A549 (cell line): Measurements from ENCODE around the gene ISOC1. TPM values are rescaled to one million over a fixed set of nuclear protein-coding genes. Genes with fewer than 3 reads are reported as not detected.

ENCODE experiments used
- ATAC-seq, 2 experiments: fragments of 200-7000 bp in 1 of 2; fragments of >200 bp in 1 of 2; cut with Nextera tagmentation in 1 of 2; cut with Tn5 transposase in 1 of 2; 3 replicates each; pipeline versions ENCODE4 v1.8.0 to v1.9.1; 2018 to 2020; ENCODE audit warnings: mild to moderate bottlenecking in 1 of 2, moderate library complexity in 1 of 2
- CTCF ChIA-PET: fragments of 300-600 bp; sonication (Branson Sonifier 250); formaldehyde crosslinking; extraction: SDS; loops from one replicate; lab custom pipeline; 2021; ENCODE audit warnings: antibody characterized with exemption, inconsistent platforms; lab: Yijun Ruan, JAX
- POLR2A ChIA-PET: fragments of 350-600 bp; formaldehyde crosslinking; extraction: SDS; loops from one replicate; lab custom pipeline; 2021; ENCODE audit warnings: antibody characterized with exemption, inconsistent platforms; lab: Yijun Ruan, JAX
- DNase-seq, 2 experiments: peaks; one replicate each; pipeline versions ENCODE4 v3.0.0 to v3.0.0-alpha.2; 2011 to 2016; ENCODE audit warnings: low read depth in 1 of 2, low spot score in 1 of 2
- FAIRE-seq: peaks from 2 replicates; lab custom pipeline; 2011; peaks lifted over from hg19 to GRCh38; lab: Jason Lieb, UNC
- H3K27ac ChIP-seq, 2 experiments: fragments of >200 bp; sonication (Bioruptor Twin); formaldehyde crosslinking; 3 replicates each; pipeline ENCODE4 v1.5.1; 2016 to 2017
- H3K4me1 ChIP-seq: fragments of >200 bp; sonication (Bioruptor Twin); formaldehyde crosslinking; 3 replicates; pipeline ENCODE4 v1.6.1; 2016
- H3K4me2 ChIP-seq: fragments of >200 bp; sonication (Bioruptor Twin); formaldehyde crosslinking; 3 replicates; pipeline ENCODE4 v1.6.1; 2016
- H3K4me3 ChIP-seq: fragments of >200 bp; sonication (Bioruptor Twin); formaldehyde crosslinking; 3 replicates; pipeline ENCODE4 v1.5.1; 2016
- H3K9me3 ChIP-seq: fragments of >200 bp; sonication (Bioruptor Twin); formaldehyde crosslinking; 3 replicates; pipeline ENCODE4 v1.6.1; 2016
- ATOH8 ChIP-seq: fragments of 250-450 bp; sonication (Bioruptor Pico); IDR thresholded peaks from 2 replicates; pipeline ENCODE4 v1.5.0; 2020; ENCODE audit warnings: low read depth, mild to moderate bottlenecking, moderate library complexity
- BHLHE40 ChIP-seq: IDR thresholded peaks from 2 replicates; pipeline ENCODE4 v1.6.1; 2012; ENCODE audit warnings: low read depth, low read length, inconsistent platforms
- CBX2 ChIP-seq: fragments of 200-600 bp; sonication (generic); IDR thresholded peaks from 2 replicates; pipeline ENCODE4 v1.6.1; 2016; ENCODE audit warnings: low read depth, mild to moderate bottlenecking, borderline replicate concordance
- CBX8 ChIP-seq: fragments of 200-600 bp; sonication (generic); IDR thresholded peaks from 2 replicates; pipeline ENCODE4 v1.6.1; 2016
- E2F6 ChIP-seq: IDR thresholded peaks from 2 replicates; pipeline ENCODE4 v1.6.1; 2012; ENCODE audit warnings: low read depth, borderline replicate concordance
- EP300 ChIP-seq, 2 experiments: fragments of >200 bp; sonication (Bioruptor Twin); formaldehyde crosslinking; IDR thresholded peaks; 2 replicates in 1 of 2; 3 replicates in 1 of 2; pipeline ENCODE4 v1.6.1; 2016 to 2017
- ESRRA ChIP-seq: fragments of 150-350 bp; IDR thresholded peaks from 2 replicates; pipeline ENCODE4 v1.6.1; 2014; ENCODE audit warnings: mild to moderate bottlenecking, low read length, borderline replicate concordance
- FOSB ChIP-seq: fragments of 250-450 bp; sonication (Bioruptor Pico); IDR thresholded peaks from 2 replicates; pipeline ENCODE4 v1.5.0; 2020; ENCODE audit warnings: mild to moderate bottlenecking, moderate library complexity
- FOSL2 ChIP-seq, 2 experiments: fragments of 450-650 bp in 1 of 2; fragments of >200 bp in 1 of 2; sonication (Bioruptor Twin) in 1 of 2; formaldehyde crosslinking; IDR thresholded peaks; 2 replicates each; pipeline versions ENCODE4 v1.5.0 to v1.6.1; 2016 to 2020; ENCODE audit warnings: mild to moderate bottlenecking in 1 of 2, moderate library complexity in 1 of 2
- FOXS1 ChIP-seq: fragments of 250-450 bp; sonication (Bioruptor Pico); IDR thresholded peaks from 2 replicates; pipeline ENCODE4 v1.5.0; 2020; ENCODE audit warnings: mild to moderate bottlenecking, moderate library complexity
- GATA3 ChIP-seq: IDR thresholded peaks from 2 replicates; pipeline ENCODE4 v1.6.1; 2012; ENCODE audit warnings: borderline replicate concordance
- HMGXB4 ChIP-seq: fragments of 250-450 bp; sonication (Bioruptor Pico); IDR thresholded peaks from 2 replicates; pipeline ENCODE4 v1.5.0; 2021; ENCODE audit warnings: mild to moderate bottlenecking, moderate library complexity, borderline replicate concordance
- HOXA7 ChIP-seq: fragments of 250-450 bp; sonication (Bioruptor Pico); IDR thresholded peaks from 2 replicates; pipeline ENCODE4 v1.5.0; 2020; ENCODE audit warnings: mild to moderate bottlenecking, moderate library complexity
- HOXB5 ChIP-seq: fragments of 250-450 bp; sonication (Bioruptor Pico); IDR thresholded peaks from 2 replicates; pipeline ENCODE4 v1.5.0; 2020; ENCODE audit warnings: mild to moderate bottlenecking, moderate library complexity
- JUN ChIP-seq, 2 experiments: fragments of >200 bp; sonication (Bioruptor Twin); formaldehyde crosslinking; IDR thresholded peaks; 2 replicates in 1 of 2; 3 replicates in 1 of 2; pipeline ENCODE4 v1.6.1; 2016 to 2017
- KDM1A ChIP-seq: fragments of 200-600 bp; sonication (generic); IDR thresholded peaks from 2 replicates; pipeline ENCODE4 v1.6.1; 2016; ENCODE audit warnings: low read depth, mild to moderate bottlenecking
- NR3C1 ChIP-seq: fragments of >200 bp; sonication (Bioruptor Twin); formaldehyde crosslinking; IDR thresholded peaks from 3 replicates; pipeline ENCODE4 v1.6.1; 2017
- POLR2A ChIP-seq: IDR thresholded peaks from 2 replicates; pipeline ENCODE4 v1.6.1; 2012; ENCODE audit warnings: mild to moderate bottlenecking, low read length
- RCOR1 ChIP-seq: fragments of 150-350 bp; IDR thresholded peaks from 2 replicates; pipeline ENCODE4 v1.6.1; 2014; ENCODE audit warnings: antibody characterized with exemption, low read length, low read depth
- RFX5 ChIP-seq: fragments of 450-650 bp; IDR thresholded peaks from 2 replicates; pipeline ENCODE4 v1.7.1; 2014; ENCODE audit warnings: antibody characterized with exemption, mild to moderate bottlenecking, moderate library complexity
- SREBF2 ChIP-seq: fragments of 450-650 bp; IDR thresholded peaks from 2 replicates; pipeline ENCODE4 v1.6.1; 2014; ENCODE audit warnings: mild to moderate bottlenecking, moderate library complexity
- TFCP2L1 ChIP-seq: fragments of 250-450 bp; sonication (Bioruptor Pico); IDR thresholded peaks from 2 replicates; pipeline ENCODE4 v1.5.0; 2021; ENCODE audit warnings: mild to moderate bottlenecking
- ZSCAN20 ChIP-seq: fragments of 250-450 bp; sonication (Bioruptor Pico); IDR thresholded peaks from 2 replicates; pipeline ENCODE4 v1.8.0; 2022; ENCODE audit warnings: mild to moderate bottlenecking, moderate library complexity
- WGBS: methylation state at CpG from one replicate; pipeline ENCODE4 v1.1.6; 2017; ENCODE audit errors: missing lambda C conversion rate; 5-methylcytosine and 5-hydroxymethylcytosine counted together
- polyA plus RNA-seq, 4 experiments: library from polyadenylated mRNA; depleted of rRNA in 3 of 4; stranded (reverse); fragments of >200 nt; fragmentation: RNase III in 1 of 4; extraction: RNeasy Plus Mini Kit Qiagen cat#74134 plus additional on column Dnase treatment in 1 of 4; gene quantifications; 2 replicates in 3 of 4; 3 replicates in 1 of 4; pipeline ENCODE4 v1.2.3, GENCODE V29; 2011 to 2017

ISOC1 gene
- polyA plus RNA-seq, 2 of the 4 experiments (the other 2 are of a cell fraction) = 17.3 to 31.6 TPM

- Histone ChIP-seq H3K4me2 (no peak overlapping the region), H3K9me3 (no peaks in the 10 kb centered on the region), H3K27ac (no peak overlapping the region), H3K4me1 (no peaks in the 10 kb centered on the region), H3K4me3 (no peak overlapping the region)
- no peak for TF ChIP-seq BHLHE40
- no peak for TF ChIP-seq KDM1A
- no peak for TF ChIP-seq FOXS1 (CRISPR knock-in tag)
- TF ChIP-seq RCOR1 = no peak
- TF ChIP-seq ATOH8 = no peak
- no peak for TF ChIP-seq RFX5
- no peak for TF ChIP-seq CBX8
- TF ChIP-seq EP300 (IDR thresholded peaks at IDR 0.05) = no peak
- TF ChIP-seq ESRRA = no peak
- no peak for ATAC-seq
- no peak for DNase-seq
- FAIRE-seq = no peak
- CTCF ChIA-PET = no interaction called here
- POLR2A ChIA-PET = no interaction called here
Measured at GRCh38 chr5:129067745-129068144, 26.8 kb upstream of the ISOC1 start.

GRCh38 chr5:129069292-129069691 is 25.3 kb upstream of the ISOC1 start:
- ATAC-seq (no peak), DNase-seq (no peak), FAIRE-seq (no peak)
- Histone ChIP-seq H3K4me1 (no peaks in the 10 kb centered on the region), H3K9me3 (no peaks in the 10 kb centered on the region), H3K27ac (no peak overlapping the region), H3K4me2 (no peak overlapping the region), H3K4me3 (no peak overlapping the region)
- 43% methylated on average over 2 of the region's 2 CpGs for WGBS
- TF ChIP-seq JUN (IDR thresholded peaks at IDR 0.05) (no peak), ZSCAN20 (CRISPR knock-in tag) (no peak)
- ChIA-PET POLR2A (no interaction called here), CTCF (no interaction called here)

- POLR2A ChIA-PET = no interaction called here
- H3K4me3 ChIP-seq = no peak overlapping the region
- H3K27ac ChIP-seq = no peak overlapping the region
- TF ChIP-seq FOSB (CRISPR knock-in tag) = no peak
- no peak for TF ChIP-seq TFCP2L1 (CRISPR knock-in tag)
- TF ChIP-seq NR3C1 = no peak
- no peak for TF ChIP-seq CBX2
- no peak for TF ChIP-seq HMGXB4 (CRISPR knock-in tag)
- no peak for TF ChIP-seq HOXA7 (CRISPR knock-in tag)
- TF ChIP-seq E2F6 = no peak
- TF ChIP-seq ZSCAN20 (CRISPR knock-in tag) = no peak
- TF ChIP-seq HOXB5 (CRISPR knock-in tag) = no peak
- TF ChIP-seq KDM1A = no peak
- TF ChIP-seq GATA3 = no peak
- 26% methylated on average over 3 of the region's 3 CpGs for WGBS
- DNase-seq (no peak), FAIRE-seq (no peak), ATAC-seq (no peak)
- no peak overlapping the region for H3K4me2 ChIP-seq
- H3K4me1 ChIP-seq = no peaks in the 10 kb centered on the region
- CTCF ChIA-PET = no interaction called here
- H3K9me3 ChIP-seq = no peaks in the 10 kb centered on the region
Measured at GRCh38 chr5:129073111-129073510, 21.4 kb upstream of the ISOC1 start.

GRCh38 chr5:129074903-129075302 is 19.6 kb upstream of the ISOC1 start:
- no peaks in the 10 kb centered on the region for H3K9me3 ChIP-seq
- no peak for TF ChIP-seq SREBF2
- TF ChIP-seq KDM1A = no peak
- no peak for TF ChIP-seq FOSL2 (IDR thresholded peaks at IDR 0.05)
- no peak for TF ChIP-seq FOSL2 (CRISPR knock-in tag; IDR thresholded peaks at IDR 0.05)
- TF ChIP-seq POLR2A = no peak
- WGBS = 13% methylated on average over 4 of the region's 4 CpGs
- no peak for FAIRE-seq
- no peak overlapping the region for H3K4me3 ChIP-seq
- no peak for ATAC-seq
- no peak overlapping the region for H3K27ac ChIP-seq
- H3K4me2 ChIP-seq = no peak overlapping the region
- ChIA-PET POLR2A (no interaction called here), CTCF (no interaction called here)
- no peaks in the 10 kb centered on the region for H3K4me1 ChIP-seq
- DNase-seq = no peak
